ENCODE measurements around the gene INPP4B. TPM values are rescaled to one million over a fixed set of nuclear protein-coding genes. Genes with fewer than 3 reads are reported as not detected.

The INPP4B gene
- total RNA-seq, 2 experiments from 2014 or later: 23.5 to 29.7 TPM

- ATAC-seq (peak; percentile 81), DNase-seq (no peak)
- CTCF ChIA-PET: interaction anchor here (1.6 kb wide), 1 partner anchor 14 kb away, joined by 4 read pairs; no protein-coding TSS in a partner anchor
- H3K4me3 Mint-ChIP-seq: peak overlapping the region; percentile 63
- H3K36me3 Mint-ChIP-seq: peaks cover 10% of the 10 kb centered on the region
- H3K9me3 Mint-ChIP-seq (ENCODE audit: low read depth): no peaks in the 10 kb centered on the region
- H3K27ac Mint-ChIP-seq: peak overlapping the region; percentile 90
- no peaks in the 10 kb centered on the region for H3K27me3 Mint-ChIP-seq
- H3K4me1 Mint-ChIP-seq: peaks cover 45% of the 10 kb centered on the region
These were observed 468.6 kb downstream of the INPP4B start for GRCh38 chr4:142377342-142378091.

DNA sequence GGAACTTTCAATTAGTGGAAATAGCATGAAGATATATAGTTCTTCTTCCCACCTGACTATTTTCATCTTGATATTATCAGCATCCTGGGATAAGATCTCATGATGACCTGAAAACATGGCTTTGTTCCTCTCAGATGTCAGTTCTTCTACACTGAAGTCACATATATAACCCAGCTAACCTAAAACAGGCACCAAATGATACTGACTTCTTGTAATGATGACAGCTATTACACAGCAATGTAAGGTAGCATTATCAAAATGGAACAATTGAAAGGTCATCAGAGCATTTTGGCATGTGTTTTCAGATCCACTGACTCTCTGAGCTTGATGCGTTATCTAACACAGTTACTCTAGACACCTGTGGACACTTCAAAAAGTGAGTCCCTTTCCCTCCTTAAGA is 469.9 kb downstream of the INPP4B start:
- H3K9me3 Mint-ChIP-seq (ENCODE audit: low read depth): peaks cover under 1% of the 10 kb centered on the region
- no peak overlapping the region for H3K4me3 Mint-ChIP-seq
- CTCF ChIA-PET: no interaction called here
- DNase-seq (no peak), ATAC-seq (no peak)
- peaks cover 18% of the 10 kb centered on the region for H3K36me3 Mint-ChIP-seq
- H3K27me3 Mint-ChIP-seq: no peaks in the 10 kb centered on the region
- peak overlapping the region; percentile 34 for H3K27ac Mint-ChIP-seq
- H3K4me1 Mint-ChIP-seq: peaks cover 55% of the 10 kb centered on the region

GRCh38 chr4:142373610-142374009 is 472.5 kb downstream of the INPP4B start:
- no peak for ATAC-seq
- Mint-ChIP-seq H3K27me3 (no peaks in the 10 kb centered on the region), H3K4me3 (no peak overlapping the region), H3K27ac (no peak overlapping the region), H3K36me3 (peaks cover 28% of the 10 kb centered on the region), H3K9me3 (ENCODE audit: low read depth) (peaks cover 7% of the 10 kb centered on the region), H3K4me1 (peaks cover 61% of the 10 kb centered on the region)
- no peak for DNase-seq
- CTCF ChIA-PET: interaction anchor here (0.6 to 1.4 kb wide), 2 partner anchors 21 to 30 kb away, joined by 3 to 4 read pairs; no protein-coding TSS in a partner anchor

DNA sequence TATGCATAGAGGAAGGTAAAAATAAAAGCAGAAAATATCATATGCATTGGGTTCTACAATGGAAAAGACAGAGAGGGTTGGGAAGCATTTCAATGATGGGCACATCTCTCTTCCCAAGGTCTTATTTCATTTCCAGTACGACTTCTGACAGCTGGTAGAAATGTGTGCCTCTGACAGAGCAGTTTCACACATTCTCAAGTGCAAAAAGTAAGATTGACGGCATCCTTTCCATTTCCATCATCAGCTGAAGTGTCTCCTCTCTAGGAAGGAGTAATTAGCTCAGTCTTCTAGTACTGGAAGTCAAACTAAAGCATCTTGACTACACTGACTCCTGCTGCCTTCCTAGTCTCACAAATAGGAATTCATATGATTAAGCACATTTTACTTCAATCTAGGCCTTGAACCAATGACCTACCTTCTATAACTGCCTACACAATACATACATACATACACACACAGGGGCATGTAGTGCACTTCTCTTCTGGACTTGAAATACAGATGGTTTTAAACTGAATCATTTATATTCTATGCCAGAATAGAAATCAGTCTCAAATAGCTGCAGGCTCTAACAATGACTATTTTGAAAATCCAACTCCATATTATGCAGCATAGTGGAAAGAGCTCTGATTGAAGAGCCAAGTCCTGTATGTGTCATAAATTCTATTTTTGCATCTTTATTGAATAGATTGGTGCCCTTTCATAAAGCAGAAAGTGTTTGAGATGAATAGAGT is 473.4 kb downstream of the INPP4B start:
- no peak overlapping the region for H3K4me3 Mint-ChIP-seq
- peaks cover 28% of the 10 kb centered on the region for H3K36me3 Mint-ChIP-seq
- H3K27ac Mint-ChIP-seq: peak overlapping the region; percentile 28
- no peak for ATAC-seq
- H3K4me1 Mint-ChIP-seq: peaks cover 60% of the 10 kb centered on the region
- CTCF ChIA-PET: interaction anchor here (0.9 to 1.4 kb wide), 4 partner anchors 16 to 35 kb away, joined by 3 to 4 read pairs (median 3); no protein-coding TSS in a partner anchor
- H3K27me3 Mint-ChIP-seq: no peaks in the 10 kb centered on the region
- DNase-seq: no peak
- H3K9me3 Mint-ChIP-seq (ENCODE audit: low read depth): peaks cover 8% of the 10 kb centered on the region

GRCh38 chr4:142369141-142369540 is 477.0 kb downstream of the INPP4B start:
- CTCF ChIA-PET: no interaction called here

GRCh38 chr4:142367418-142368180 is 478.5 kb downstream of the INPP4B start:
- CTCF ChIA-PET: interaction anchor here (1.2 to 3.3 kb wide), 2 partner anchors 9 to 12 kb away, joined by 3 to 14 read pairs; no protein-coding TSS in a partner anchor
- H3K9me3 Mint-ChIP-seq (ENCODE audit: low read depth): peaks cover 9% of the 10 kb centered on the region
- ATAC-seq (no peak), DNase-seq (no peak)
- H3K4me3 Mint-ChIP-seq: no peak overlapping the region
- no peak overlapping the region for H3K27ac Mint-ChIP-seq
- peaks cover 39% of the 10 kb centered on the region for H3K36me3 Mint-ChIP-seq
- H3K27me3 Mint-ChIP-seq: no peaks in the 10 kb centered on the region
- peaks cover 46% of the 10 kb centered on the region for H3K4me1 Mint-ChIP-seq

More at GRCh38 chr4:142369141-142369540, 477.0 kb downstream of the INPP4B start:
- no peak overlapping the region for H3K27ac Mint-ChIP-seq
- no peaks in the 10 kb centered on the region for H3K27me3 Mint-ChIP-seq
- ATAC-seq (no peak), DNase-seq (no peak)
- peaks cover 28% of the 10 kb centered on the region for H3K36me3 Mint-ChIP-seq
- H3K4me3 Mint-ChIP-seq: no peak overlapping the region
- H3K4me1 Mint-ChIP-seq: peaks cover 56% of the 10 kb centered on the region
- peaks cover 8% of the 10 kb centered on the region for H3K9me3 Mint-ChIP-seq (ENCODE audit: low read depth)

DNA sequence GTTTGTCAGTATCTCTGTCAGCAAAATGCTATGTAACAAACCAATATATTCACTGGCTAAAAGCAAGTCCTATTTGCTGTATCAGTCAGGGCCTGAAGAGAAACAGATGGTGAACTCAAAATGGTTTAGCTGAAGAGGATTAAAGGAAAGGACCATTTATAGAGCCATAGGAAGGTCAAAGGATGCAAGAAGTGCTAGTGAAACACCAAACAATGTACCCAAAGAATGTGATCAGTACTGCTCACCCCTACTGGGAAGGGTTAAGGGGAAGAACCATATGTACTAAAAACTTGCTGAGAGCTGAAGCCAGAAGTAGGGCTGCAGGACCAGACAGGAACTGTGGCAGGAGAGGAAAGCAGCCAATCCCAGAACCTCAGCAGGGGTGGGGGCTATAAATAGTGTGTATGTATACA is 479.3 kb downstream of the INPP4B start:
- Mint-ChIP-seq H3K27ac (no peak overlapping the region), H3K9me3 (ENCODE audit: low read depth) (peaks cover 16% of the 10 kb centered on the region), H3K4me3 (no peak overlapping the region), H3K4me1 (peaks cover 41% of the 10 kb centered on the region), H3K36me3 (peaks cover 44% of the 10 kb centered on the region), H3K27me3 (no peaks in the 10 kb centered on the region)
- CTCF ChIA-PET: interaction anchor here (1.2 to 3.3 kb wide), 2 partner anchors 8 to 11 kb away, joined by 3 to 14 read pairs; no protein-coding TSS in a partner anchor
- ATAC-seq (no peak), DNase-seq (no peak)

DNA sequence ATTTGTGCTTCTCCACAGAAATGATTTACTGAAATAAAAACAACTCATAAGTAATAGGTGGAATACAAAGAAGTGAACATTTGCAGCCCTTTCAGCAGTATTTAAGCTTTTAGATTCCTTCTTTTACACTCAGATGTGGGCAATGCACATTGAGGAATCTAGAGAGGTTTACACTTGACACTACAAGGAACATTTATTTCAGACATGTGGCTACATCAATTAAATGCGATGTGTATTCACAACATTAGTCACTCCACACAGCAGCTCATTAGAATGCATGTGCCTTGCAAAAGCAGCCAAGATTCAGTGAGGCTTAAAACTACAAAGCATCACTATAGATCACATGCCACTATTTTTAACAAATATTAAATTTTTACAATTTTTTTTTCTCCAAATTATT is 480.7 kb downstream of the INPP4B start:
- Mint-ChIP-seq H3K4me3 (no peak overlapping the region), H3K27me3 (no peaks in the 10 kb centered on the region), H3K4me1 (peaks cover 35% of the 10 kb centered on the region), H3K36me3 (peaks cover 34% of the 10 kb centered on the region), H3K9me3 (ENCODE audit: low read depth) (peaks cover 11% of the 10 kb centered on the region), H3K27ac (no peak overlapping the region)
- DNase-seq (no peak), ATAC-seq (no peak)
- CTCF ChIA-PET: interaction anchor here (3.3 kb wide), 1 partner anchor 10 kb away, joined by 14 read pairs; no protein-coding TSS in a partner anchor

DNA sequence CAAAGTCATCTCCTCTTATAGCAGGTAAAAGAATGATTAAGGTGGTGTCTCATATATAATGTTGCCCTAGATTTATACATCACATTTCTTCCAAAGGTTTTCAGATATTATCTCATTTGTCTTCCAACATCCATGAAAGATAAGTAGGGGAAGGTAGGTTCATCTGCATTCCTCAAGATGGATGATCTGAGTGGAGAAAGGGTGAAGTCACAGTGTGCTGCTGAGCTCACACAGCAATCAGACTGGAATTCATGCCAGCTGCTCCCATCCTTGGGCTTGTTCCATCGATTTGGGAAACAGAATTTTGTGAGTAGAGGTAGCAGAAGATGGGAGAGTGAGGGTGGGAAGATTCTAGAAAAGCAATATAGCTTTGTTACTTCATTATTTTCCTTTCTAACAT is 482.4 kb downstream of the INPP4B start:
- ATAC-seq: no peak
- DNase-seq: no peak
- H3K4me1 Mint-ChIP-seq: peaks cover 38% of the 10 kb centered on the region
- CTCF ChIA-PET: interaction anchor here (0.8 kb wide), 1 partner anchor 11 kb away, joined by 3 read pairs; no protein-coding TSS in a partner anchor
- H3K36me3 Mint-ChIP-seq: peaks cover 28% of the 10 kb centered on the region
- H3K4me3 Mint-ChIP-seq: no peak overlapping the region
- no peaks in the 10 kb centered on the region for H3K27me3 Mint-ChIP-seq
- H3K9me3 Mint-ChIP-seq (ENCODE audit: low read depth): peaks cover 10% of the 10 kb centered on the region
- no peak overlapping the region for H3K27ac Mint-ChIP-seq

- ATAC-seq (no peak), DNase-seq (no peak)
- H3K27ac Mint-ChIP-seq: no peak overlapping the region
- H3K9me3 Mint-ChIP-seq (ENCODE audit: low read depth): peaks cover 8% of the 10 kb centered on the region
- CTCF ChIA-PET: no interaction called here
- H3K4me1 Mint-ChIP-seq: peaks cover 36% of the 10 kb centered on the region
- no peaks in the 10 kb centered on the region for H3K27me3 Mint-ChIP-seq
- no peak overlapping the region for H3K4me3 Mint-ChIP-seq
- peaks cover 26% of the 10 kb centered on the region for H3K36me3 Mint-ChIP-seq
These were observed 484.1 kb downstream of the INPP4B start for GRCh38 chr4:142361981-142362380.

- no peak overlapping the region for H3K4me3 Mint-ChIP-seq
- H3K27ac Mint-ChIP-seq: no peak overlapping the region
- no peaks in the 10 kb centered on the region for H3K27me3 Mint-ChIP-seq
- H3K9me3 Mint-ChIP-seq (ENCODE audit: low read depth): peaks cover 8% of the 10 kb centered on the region
- CTCF ChIA-PET: no interaction called here
- no peak for ATAC-seq
- H3K36me3 Mint-ChIP-seq: peaks cover 24% of the 10 kb centered on the region
- DNase-seq: no peak
- peaks cover 40% of the 10 kb centered on the region for H3K4me1 Mint-ChIP-seq
These were observed 485.4 kb downstream of the INPP4B start for GRCh38 chr4:142360657-142361056.

GRCh38 chr4:142358656-142359055 is 487.4 kb downstream of the INPP4B start:
- Mint-ChIP-seq H3K4me1 (peaks cover 58% of the 10 kb centered on the region), H3K36me3 (peaks cover 17% of the 10 kb centered on the region), H3K27ac (peak overlapping the region; percentile 44), H3K27me3 (no peaks in the 10 kb centered on the region), H3K4me3 (no peak overlapping the region), H3K9me3 (ENCODE audit: low read depth) (peaks cover 8% of the 10 kb centered on the region)
- CTCF ChIA-PET: interaction anchor here (0.7 to 1.5 kb wide), 4 partner anchors 9 to 1098 kb away, joined by 3 read pairs; no protein-coding TSS in a partner anchor
- no peak for DNase-seq
- ATAC-seq: no peak

DNA sequence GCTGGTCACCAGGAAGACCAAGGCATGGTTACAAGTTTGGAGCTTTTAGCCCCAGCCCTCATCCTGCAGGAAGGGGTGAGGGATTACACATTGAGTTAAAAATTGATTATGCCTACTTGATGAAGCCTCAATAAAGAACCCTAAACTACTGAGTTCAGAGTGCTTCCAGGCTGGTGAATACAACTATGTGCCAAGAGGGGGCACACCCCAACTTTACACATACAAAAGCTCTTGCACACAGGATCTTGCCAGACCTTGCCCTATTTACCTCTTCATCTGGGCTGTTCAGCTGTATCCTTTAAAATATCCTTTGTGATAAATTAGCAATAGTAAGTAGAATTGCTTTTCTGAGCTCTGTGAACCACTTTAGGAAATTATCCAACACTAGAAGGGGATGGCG is 489.3 kb downstream of the INPP4B start:
- Mint-ChIP-seq H3K36me3 (peaks cover 3% of the 10 kb centered on the region), H3K27ac (peak overlapping the region; percentile 83), H3K9me3 (ENCODE audit: low read depth) (peaks cover under 1% of the 10 kb centered on the region), H3K4me1 (peaks cover 73% of the 10 kb centered on the region), H3K4me3 (no peak overlapping the region), H3K27me3 (no peaks in the 10 kb centered on the region)
- CTCF ChIA-PET: interaction anchor here (0.7 to 4.9 kb wide), 7 partner anchors 9 to 211 kb away, joined by 3 to 26 read pairs (median 5); no protein-coding TSS in a partner anchor
- ATAC-seq (peak; percentile 53), DNase-seq (no peak)

Measured in activated CD8-positive, alpha-beta memory T cell treated with anti-CD3 and anti-CD28 coated beads, Interleukin-2, amount 10 ng/mL, durations not matched to agents 7 days and 5 days (primary cell).